Measurements from ENCODE around the gene TSHZ3.

The TSHZ3 gene

GRCh38 chr19:31261603-31262212 is 87.5 kb downstream of the TSHZ3 start:
- DNase-seq: no peak

- DNase-seq: no peak
Observed at GRCh38 chr19:31261019-31261602, 88.1 kb downstream of the TSHZ3 start.

GRCh38 chr19:31260171-31260933 is 88.9 kb downstream of the TSHZ3 start:
- DNase-seq: no peak

GRCh38 chr19:31258211-31259052 is 90.8 kb downstream of the TSHZ3 start:
- DNase-seq: no peak

GRCh38 chr19:31257426-31258130 is 91.7 kb downstream of the TSHZ3 start:
- no peak for DNase-seq

DNA sequence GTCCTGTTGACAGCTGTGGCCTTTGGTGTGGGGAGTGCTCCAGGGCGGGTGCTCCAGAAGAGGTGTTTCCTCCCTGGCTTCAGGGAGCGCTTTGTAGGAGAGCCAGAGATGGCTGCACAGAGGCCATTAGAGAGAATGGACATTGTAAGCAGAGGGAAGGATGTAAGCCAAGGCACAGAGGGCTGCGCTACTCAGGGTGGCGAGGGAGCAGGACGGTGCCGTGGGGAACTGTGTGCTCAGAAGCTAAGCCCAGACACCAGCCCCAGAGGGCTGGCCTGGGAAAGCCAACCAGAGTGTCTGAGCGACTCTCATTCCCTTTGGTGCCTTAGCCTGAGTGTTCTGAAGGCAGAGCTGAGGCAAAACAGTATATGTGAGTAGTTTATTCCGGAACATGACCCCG is 92.2 kb downstream of the TSHZ3 start:
- DNase-seq: no peak

GRCh38 chr19:31256593-31256960 is 92.7 kb downstream of the TSHZ3 start:
- DNase-seq: no peak

GRCh38 chr19:31255831-31256592 is 93.2 kb downstream of the TSHZ3 start:
- DNase-seq: no peak

DNA sequence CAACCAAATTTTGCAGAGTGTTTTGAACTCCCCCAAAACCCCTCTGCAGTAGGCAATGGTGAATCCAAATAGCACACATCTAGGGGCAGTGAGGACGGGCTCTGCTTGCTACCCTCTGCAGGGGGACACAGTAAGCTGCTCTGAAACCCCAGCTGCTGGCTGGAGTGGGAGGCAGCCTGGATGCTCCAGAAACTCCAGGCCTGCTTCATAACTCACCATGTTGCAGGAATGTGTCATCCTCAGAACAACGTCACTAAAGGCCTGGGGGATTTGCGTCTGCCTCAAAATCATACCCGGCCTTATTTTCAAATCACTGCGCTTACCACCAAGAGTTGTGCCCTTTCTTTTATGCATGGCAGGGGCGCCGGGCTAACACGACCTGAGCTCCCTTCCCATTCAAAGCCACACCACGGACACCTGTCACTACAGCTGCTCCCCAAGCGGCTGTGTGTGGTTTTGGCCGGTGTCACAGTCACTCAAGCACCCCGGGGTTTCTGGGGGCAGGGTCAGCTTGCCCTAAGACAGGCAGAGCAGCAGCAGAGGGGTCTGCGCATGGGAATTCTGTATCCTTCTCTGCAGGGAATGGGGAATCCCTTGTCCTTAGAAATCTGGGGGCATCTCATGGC is 93.9 kb downstream of the TSHZ3 start:
- no peak for DNase-seq

GRCh38 chr19:31254611-31255010 is 94.6 kb downstream of the TSHZ3 start:
- DNase-seq: no peak

DNA sequence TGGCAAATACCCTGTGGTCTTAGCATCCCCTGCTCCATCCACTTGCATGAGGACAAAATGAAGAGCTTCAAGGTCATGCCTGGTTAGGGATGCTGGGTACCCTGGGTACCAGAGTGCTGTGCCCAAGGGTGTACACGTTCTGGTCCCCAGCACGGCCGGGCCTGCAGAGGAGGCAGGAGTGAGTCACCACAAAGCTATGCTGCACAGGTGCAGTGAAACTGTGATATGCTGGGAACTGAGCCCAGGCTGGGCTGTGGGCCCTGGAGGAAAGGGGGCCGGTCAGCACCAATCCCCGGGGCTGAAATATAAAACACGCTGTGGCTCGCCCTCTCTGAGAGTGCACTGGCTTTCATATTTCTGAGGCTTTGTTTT is 95.1 kb downstream of the TSHZ3 start:
- no peak for DNase-seq

- DNase-seq: no peak
Observed at GRCh38 chr19:31253526-31254179, 95.6 kb downstream of the TSHZ3 start.

- DNase-seq: no peak
Observed at GRCh38 chr19:31252441-31252840, 96.8 kb downstream of the TSHZ3 start.

GRCh38 chr19:31249217-31249616 is 100.0 kb downstream of the TSHZ3 start:
- no peak for DNase-seq

DNA sequence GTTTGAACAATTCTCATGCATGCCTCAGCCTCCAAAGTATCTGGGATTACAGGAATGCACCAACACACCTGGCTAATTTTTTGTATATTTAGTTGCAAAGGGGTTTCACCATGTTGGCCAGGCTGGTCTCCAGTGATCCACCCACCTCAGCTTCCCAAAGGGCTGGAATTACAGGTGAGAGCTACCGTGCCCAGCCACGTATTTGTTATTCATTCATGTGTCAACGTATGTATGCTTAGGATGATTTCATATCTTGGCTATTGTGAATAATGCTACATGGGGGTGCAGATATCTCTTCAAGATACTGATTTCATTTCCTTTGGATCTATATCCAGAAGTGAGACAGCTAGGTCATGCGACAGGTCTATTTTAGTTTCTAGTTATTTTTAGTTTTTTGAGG is 113.4 kb downstream of the TSHZ3 start:
- DNase-seq: no peak

DNA sequence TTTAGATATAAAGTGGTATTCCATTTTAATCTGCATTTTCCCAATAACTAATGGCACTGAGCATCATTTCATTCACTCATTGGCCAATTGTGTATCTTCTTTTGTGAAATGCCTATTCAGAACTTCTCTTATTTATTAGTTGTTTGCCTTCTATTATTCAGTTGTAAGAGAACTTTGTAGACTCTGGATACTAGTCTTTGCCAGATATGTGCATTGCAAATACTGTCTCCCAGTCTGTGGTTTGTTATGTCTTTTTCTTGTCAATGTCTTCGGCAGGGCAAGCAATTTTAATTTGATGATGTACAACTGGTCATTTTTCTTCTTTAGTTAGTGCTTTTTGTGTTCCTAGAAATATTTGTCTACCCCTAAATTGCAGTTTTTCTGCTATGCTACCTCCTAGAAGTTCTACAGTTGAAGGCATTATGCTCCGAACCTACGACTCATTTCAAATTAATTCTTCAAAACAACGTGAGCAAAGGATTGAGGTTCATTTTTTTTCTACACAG is 115.9 kb downstream of the TSHZ3 start:
- no peak for DNase-seq

DNA sequence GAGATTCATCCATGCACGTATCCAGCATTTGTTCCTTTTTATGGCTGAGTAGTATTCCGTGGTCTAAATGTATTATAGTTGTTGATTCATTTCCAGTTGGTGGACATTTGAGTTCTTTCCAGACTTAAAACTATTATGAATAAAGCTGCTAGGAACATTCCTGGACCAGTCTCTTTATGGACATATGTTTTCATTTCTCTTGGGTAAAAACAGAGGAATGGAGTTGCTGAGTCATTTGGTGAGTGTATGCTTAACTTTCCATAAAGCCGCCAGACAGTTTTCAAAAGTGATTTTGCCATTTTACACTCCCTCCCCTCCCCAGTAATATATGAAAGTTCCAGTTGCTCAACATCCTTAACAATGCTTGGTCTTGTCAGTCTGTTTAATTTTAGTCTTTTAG is 116.4 kb downstream of the TSHZ3 start:
- DNase-seq: no peak

GRCh38 chr19:31232180-31232579 is 117.1 kb downstream of the TSHZ3 start:
- no peak for DNase-seq

DNA sequence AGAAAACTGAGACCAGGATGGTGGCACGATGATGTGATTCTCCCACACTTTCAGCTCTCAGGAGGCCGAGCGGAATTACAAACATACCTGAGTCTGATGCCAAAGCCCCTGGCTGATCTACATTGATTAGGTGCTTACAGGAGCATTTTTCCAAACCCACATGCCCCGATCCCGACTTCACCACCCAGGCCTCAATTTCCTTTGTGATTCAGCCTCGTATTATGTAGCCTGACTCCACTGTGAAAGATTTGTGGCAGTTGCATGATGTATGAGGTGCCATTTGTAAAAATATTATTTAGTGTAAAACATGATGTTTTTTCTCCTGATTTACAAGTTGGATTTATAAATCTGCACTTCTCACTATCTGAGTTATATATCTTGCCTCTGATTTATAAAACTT is 118.0 kb downstream of the TSHZ3 start:
- DNase-seq: no peak

- DNase-seq: no peak
Observed at GRCh38 chr19:31226151-31226935, 122.9 kb downstream of the TSHZ3 start.
